Natural killer cell (primary cell): ENCODE measurements around the gene AKAP14. TPM values are rescaled to one million over a fixed set of nuclear protein-coding genes. Genes with fewer than 3 reads are reported as not detected.
A peak's percentile ranks its signal among the peaks of the same experiment; 100 is the strongest.

Experiments
- ATAC-seq, 3 donors: fragments of 150-1000 bp in 2 of 3; fragments of 200-7000 bp in 1 of 3; cut with Tn5 transposase; 1 replicate in 1 of 3; 2 replicates in 2 of 3; pipeline ENCODE4 v1.10.0; 2021; ENCODE audit warnings: mild to moderate bottlenecking in 2 of 3, moderate library complexity in 2 of 3
- DNase-seq, 2 donors: peaks; one replicate each; pipeline versions ENCODE4 v3.0.0 to v3.0.0-alpha.2; 2013 to 2021; ENCODE audit warnings: mixed read lengths in 1 of 2
- H3K27ac ChIP-seq: one replicate; pipeline ENCODE4 v1.5.1; 2013; ENCODE audit warnings: mild to moderate bottlenecking, low read length
- H3K27me3 ChIP-seq: one replicate; pipeline ENCODE4 v1.6.1; 2013; ENCODE audit warnings: low read length; ENCODE audit not compliant: control insufficient read depth, insufficient read depth
- H3K36me3 ChIP-seq: one replicate; pipeline ENCODE4 v1.6.1; 2013; ENCODE audit warnings: low read length; ENCODE audit not compliant: control insufficient read depth, insufficient read depth
- H3K4me1 ChIP-seq: one replicate; pipeline ENCODE4 v1.6.1; 2013; ENCODE audit warnings: low read length; ENCODE audit not compliant: control insufficient read depth, insufficient read depth
- H3K4me3 ChIP-seq: one replicate; pipeline ENCODE4 v1.5.1; 2013; ENCODE audit warnings: low read length
- H3K9me3 ChIP-seq: one replicate; pipeline ENCODE4 v1.6.1; 2013; ENCODE audit warnings: low read length; ENCODE audit not compliant: control insufficient read depth, insufficient read depth
- H3K27ac Mint-ChIP-seq, 2 donors: one replicate each; pipeline ENCODE4 v1.8.0; 2022; ENCODE audit warnings: mild to moderate bottlenecking in 2 of 2, mixed read lengths in 2 of 2, moderate library complexity in 1 of 2
- H3K27me3 Mint-ChIP-seq, 2 donors: one replicate each; pipeline ENCODE4 v1.8.0; 2022; ENCODE audit warnings: low read depth in 2 of 2, mixed read lengths in 2 of 2
- H3K36me3 Mint-ChIP-seq: one replicate; pipeline ENCODE4 v1.8.0; 2022; ENCODE audit warnings: mixed read lengths
- H3K4me1 Mint-ChIP-seq, 2 donors: one replicate each; pipeline ENCODE4 v1.8.0; 2022; ENCODE audit warnings: mixed read lengths in 2 of 2
- H3K4me3 Mint-ChIP-seq: one replicate; pipeline ENCODE4 v1.8.0; 2022; ENCODE audit warnings: mild to moderate bottlenecking, moderate library complexity, mixed read lengths
- H3K9me3 Mint-ChIP-seq, 2 donors: one replicate each; pipeline ENCODE4 v1.8.0; 2022; ENCODE audit warnings: mixed read lengths in 2 of 2
- CTCF ChIP-seq: fragments of 200-600 bp; IDR thresholded peaks from one replicate; pipeline ENCODE4 v1.8.0; 2022; ENCODE audit warnings: antibody characterized with exemption
- WGBS: methylation state at CpG from one replicate; pipeline ENCODE4 v1.1.7; 2013; ENCODE audit warnings: missing lambda C conversion rate; ENCODE audit not compliant: insufficient coverage; 5-methylcytosine and 5-hydroxymethylcytosine counted together
- intact Hi-C: fragments of 100-400 bp; cut with micrococcal nuclease; formaldehyde crosslinking; loops from one replicate; pipeline ENCODE4 v1.14.2; 2022
- total RNA-seq, 4 donors: library from RNA; stranded (reverse); fragments of 120-200 nt in 1 of 4; gene quantifications; one replicate each; pipeline versions ENCODE4 v1.2.3 to v1.2.4, GENCODE V29; 2013 to 2022

AKAP14 gene
- not detected for total RNA-seq
- total RNA-seq (2013): not detected

GRCh38 chrX:119895843-119896326, at the start of gene AKAP14:
Gene AKAP14, plus strand, starts transcription at chrX:119895893. Its CDS starts 7,331 bp downstream, at chrX:119903224.
- Mint-ChIP-seq H3K27me3 (no peaks in the 10 kb centered on the region), H3K36me3 (no peaks in the 10 kb centered on the region), H3K4me1 (no peaks in the 10 kb centered on the region), H3K4me3 (no peak within 1 kb of the TSS), H3K27ac (no peak within 1 kb of the TSS), H3K9me3 (no peaks in the 10 kb centered on the region)
- Histone ChIP-seq H3K4me1 (no peaks in the 10 kb centered on the region), H3K4me3 (no peak within 1 kb of the TSS), H3K36me3 (no peaks in the 10 kb centered on the region), H3K27ac (no peak within 1 kb of the TSS), H3K9me3 (no peaks in the 10 kb centered on the region), H3K27me3 (no peaks in the 10 kb centered on the region)
- ATAC-seq (no peak), DNase-seq (no peak)
- 93% methylated on average over 2 of the region's 4 CpGs for WGBS
- intact Hi-C loops: no loop called here
- TF ChIP-seq CTCF: no peak

GRCh38 chrX:119852382-119853353, 43.0 kb upstream of the AKAP14 start, which contains the start of gene UPF3B:
Gene UPF3B, minus strand, starts transcription at chrX:119852963. Its CDS starts 35 bp downstream, at chrX:119852928.
- DNase-seq: peak; percentile 85 to 97
- peak within 1 kb of the TSS; percentile 100 for H3K4me3 ChIP-seq
- no peaks in the 10 kb centered on the region for H3K9me3 ChIP-seq
- no peaks in the 10 kb centered on the region for H3K36me3 Mint-ChIP-seq
- H3K27ac Mint-ChIP-seq: peak within 1 kb of the TSS; percentile 99
- H3K4me1 Mint-ChIP-seq: peaks cover 14 to 15% of the 10 kb centered on the region in 2 donors
- WGBS: 0% methylated on average over 53 of the region's 54 CpGs
- H3K27me3 Mint-ChIP-seq: peaks cover 0 to 8% of the 10 kb centered on the region in 2 donors
- H3K27ac ChIP-seq: peak within 1 kb of the TSS; percentile 98
- intact Hi-C loops: loop anchor here (1.0 to 5.0 kb wide), 2 partner anchors 19 to 60 kb away; partner anchors contain the start of genes NDUFA1, RNF113A and RPL39
- no peaks in the 10 kb centered on the region for H3K36me3 ChIP-seq
- H3K9me3 Mint-ChIP-seq: no peaks in the 10 kb centered on the region
- H3K27me3 ChIP-seq: no peaks in the 10 kb centered on the region
- peak; percentile 94 to 100 (median 95) for ATAC-seq
- no peak for TF ChIP-seq CTCF
- H3K4me3 Mint-ChIP-seq: peak within 1 kb of the TSS; percentile 100
- H3K4me1 ChIP-seq: peaks cover 12% of the 10 kb centered on the region

GRCh38 chrX:119853444-119853843, 42.2 kb upstream of the AKAP14 start:
- no peaks in the 10 kb centered on the region for H3K27me3 ChIP-seq
- DNase-seq: no peak
- ATAC-seq: no peak
- peaks cover 12% of the 10 kb centered on the region for H3K4me1 ChIP-seq
- TF ChIP-seq CTCF: no peak
- Mint-ChIP-seq H3K36me3 (no peaks in the 10 kb centered on the region), H3K4me1 (peaks cover 14 to 15% of the 10 kb centered on the region in 2 donors), H3K27ac (peak overlapping the region; percentile 99), H3K4me3 (peak overlapping the region; percentile 100), H3K27me3 (peaks cover 0 to 11% of the 10 kb centered on the region in 2 donors), H3K9me3 (no peaks in the 10 kb centered on the region)
- intact Hi-C loops: loop anchor here (1.0 to 5.0 kb wide), 2 partner anchors 18 to 61 kb away; partner anchors contain the start of genes NDUFA1, RNF113A and RPL39
- H3K36me3 ChIP-seq: no peaks in the 10 kb centered on the region
- no peak overlapping the region for H3K4me3 ChIP-seq
- peak overlapping the region; percentile 75 for H3K27ac ChIP-seq
- no peaks in the 10 kb centered on the region for H3K9me3 ChIP-seq
- no CpG with 5 or more reads among the region's 10 CpGs for WGBS
